HG03108 (cell line): ENCODE measurements around the gene PDLIM5.
"Not testable (repeated sequence)": the region's sequence is repeated elsewhere in the genome, so short reads cannot be mapped to it uniquely, and the experiment has no call there.

Experiments
- ATAC-seq: cut with Tn5 transposase; IDR thresholded peaks from one replicate; pipeline ENCODE4 v1.9.1; 2021; ENCODE audit warnings: moderate library complexity; ENCODE audit not compliant: unreplicated experiment

Gene PDLIM5

GRCh38 chr4:94489098-94489497 is 37.4 kb downstream of the PDLIM5 start:
- no peak for ATAC-seq

- no peak for ATAC-seq
Measured at GRCh38 chr4:94490437-94490836, 38.7 kb downstream of the PDLIM5 start.

GRCh38 chr4:94491322-94491721 is 39.6 kb downstream of the PDLIM5 start:
- no peak for ATAC-seq

GRCh38 chr4:94495408-94495807 is 43.7 kb downstream of the PDLIM5 start:
- no peak for ATAC-seq

GRCh38 chr4:94497690-94498089 is 45.9 kb downstream of the PDLIM5 start:
- ATAC-seq = no peak

GRCh38 chr4:94498502-94498901 is 46.8 kb downstream of the PDLIM5 start:
- no peak for ATAC-seq

- no peak for ATAC-seq
Measured at GRCh38 chr4:94500685-94501084, 48.9 kb downstream of the PDLIM5 start.

- ATAC-seq = no peak
Measured at GRCh38 chr4:94504545-94504944, 52.8 kb downstream of the PDLIM5 start.

GRCh38 chr4:94506822-94507221 is 55.1 kb downstream of the PDLIM5 start:
- no peak for ATAC-seq

GRCh38 chr4:94507281-94507680 is 55.5 kb downstream of the PDLIM5 start:
- no peak for ATAC-seq

- ATAC-seq = no peak
Measured at GRCh38 chr4:94507708-94508107, 56.0 kb downstream of the PDLIM5 start.

GRCh38 chr4:94508296-94508695 is 56.6 kb downstream of the PDLIM5 start:
- ATAC-seq = no peak

GRCh38 chr4:94508806-94509205 is 57.1 kb downstream of the PDLIM5 start:
- ATAC-seq = no peak

GRCh38 chr4:94511591-94511990 is 59.8 kb downstream of the PDLIM5 start:
- no peak for ATAC-seq

- not testable (repeated sequence) for ATAC-seq
Measured at GRCh38 chr4:94513532-94513931, 61.8 kb downstream of the PDLIM5 start.

- ATAC-seq = no peak
Measured at GRCh38 chr4:94515365-94515764, 63.6 kb downstream of the PDLIM5 start.

GRCh38 chr4:94516067-94516466 is 64.3 kb downstream of the PDLIM5 start:
- ATAC-seq = no peak

- ATAC-seq = no peak
Measured at GRCh38 chr4:94516999-94517398, 65.3 kb downstream of the PDLIM5 start.

GRCh38 chr4:94517492-94517891 is 65.8 kb downstream of the PDLIM5 start:
- no peak for ATAC-seq

GRCh38 chr4:94519019-94519418 is 67.3 kb downstream of the PDLIM5 start:
- ATAC-seq = peak; percentile 59

GRCh38 chr4:94519925-94520789 is 68.4 kb downstream of the PDLIM5 start:
- ATAC-seq = no peak

- ATAC-seq = no peak
Measured at GRCh38 chr4:94523033-94523580, 71.4 kb downstream of the PDLIM5 start.

GRCh38 chr4:94523617-94524016 is 71.9 kb downstream of the PDLIM5 start:
- ATAC-seq = no peak
